HG02852 (cell line): ENCODE results near the gene DOK7.

ENCODE experiments used
- ATAC-seq: cut with Tn5 transposase; IDR thresholded peaks from one replicate; pipeline ENCODE4 v1.9.1; 2021; ENCODE audit warnings: mild to moderate bottlenecking, moderate library complexity; ENCODE audit not compliant: unreplicated experiment

DOK7 gene

DNA sequence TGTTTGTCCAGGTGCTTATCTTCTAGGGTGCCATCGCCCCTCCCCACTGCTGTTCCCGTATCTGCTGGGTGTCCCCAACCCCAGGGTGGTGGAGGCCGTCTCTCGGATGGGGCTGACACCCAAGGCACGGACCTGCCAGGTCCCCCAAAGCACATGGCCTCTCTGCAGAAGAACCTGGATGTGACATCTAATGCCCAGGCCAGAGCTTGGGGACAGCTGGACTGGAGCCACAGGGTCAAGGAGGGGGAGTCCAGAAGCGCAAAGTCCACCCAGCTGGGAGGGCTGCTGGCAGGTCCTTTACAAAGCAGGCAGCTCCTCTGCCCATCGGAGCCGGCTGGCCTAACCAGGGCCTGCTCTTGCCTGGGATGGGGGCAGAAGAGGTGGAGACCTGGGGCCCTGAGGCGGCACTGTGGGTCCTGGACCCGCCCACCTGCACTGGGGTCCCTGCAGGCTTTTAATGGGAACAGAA lies 751 bp upstream of the DOK7 start:
- no peak for ATAC-seq

DNA sequence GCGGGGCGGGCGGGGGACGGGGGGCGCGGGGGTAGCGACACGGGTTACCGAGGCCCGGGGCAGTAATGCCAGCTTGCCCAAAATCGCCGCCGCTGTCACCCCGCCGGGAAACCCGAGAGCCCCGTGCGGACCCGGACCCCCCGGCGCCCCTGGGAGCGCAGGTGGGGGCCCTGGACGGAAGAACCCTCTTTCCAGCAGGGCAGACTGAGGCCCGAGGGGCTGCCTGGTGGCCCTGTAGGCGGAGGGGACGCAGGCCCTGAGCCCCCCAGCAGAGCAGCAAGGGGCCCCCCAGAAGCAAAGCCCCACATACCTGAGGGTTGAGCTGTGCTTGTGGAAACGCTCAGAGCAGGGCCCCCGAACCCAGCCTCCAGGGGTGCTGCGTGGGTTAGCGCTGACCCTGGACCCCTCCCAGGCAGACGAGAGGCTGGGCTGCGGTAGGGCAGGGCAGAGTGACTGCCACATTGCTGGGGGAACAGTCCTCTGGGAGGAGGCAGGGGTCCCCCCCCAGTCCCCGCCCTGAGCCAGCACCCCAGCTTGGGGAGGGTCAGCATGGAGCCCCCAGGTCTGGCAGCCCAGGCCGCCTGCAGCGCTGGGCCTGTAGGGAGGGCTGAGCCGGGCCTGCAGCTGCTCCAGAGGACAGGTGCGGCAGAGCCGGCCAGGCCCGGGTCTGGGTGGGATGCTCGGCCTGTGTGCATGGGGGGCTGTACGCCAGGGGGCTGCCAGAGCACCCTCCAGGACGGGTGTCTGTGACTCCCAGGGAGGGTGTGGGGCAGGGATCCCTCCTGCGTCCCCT lies 646 bp downstream of the DOK7 start:
- ATAC-seq = no peak

DNA sequence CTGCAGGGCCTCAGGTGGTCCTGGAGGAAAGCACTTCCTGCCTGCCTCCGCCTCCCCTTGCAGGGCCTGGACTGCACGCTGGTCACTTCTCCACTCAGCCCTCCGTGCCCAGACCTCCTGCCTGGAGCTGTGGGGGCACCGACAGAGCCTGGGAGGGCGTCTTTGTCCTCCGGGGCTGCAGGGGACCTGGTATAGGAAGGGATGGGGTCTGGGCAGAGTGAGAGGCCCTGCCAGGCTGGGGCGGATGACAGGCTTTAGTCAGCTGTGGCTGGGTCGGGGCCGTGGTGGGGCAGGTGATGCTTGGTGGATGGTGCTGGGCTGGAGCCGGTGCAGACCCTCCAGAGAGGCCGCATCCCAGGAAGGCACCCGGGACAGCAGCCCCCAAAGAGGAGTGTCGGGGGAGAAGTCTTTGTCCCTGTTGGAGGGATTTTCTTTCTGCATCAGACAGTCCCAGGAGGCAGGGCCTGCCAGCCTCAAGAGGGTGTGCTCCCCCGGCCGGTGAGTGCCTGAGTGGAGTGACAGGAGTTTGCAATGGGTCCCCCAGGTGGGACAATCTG lies 1.3 kb downstream of the DOK7 start:
- ATAC-seq = no peak

DNA sequence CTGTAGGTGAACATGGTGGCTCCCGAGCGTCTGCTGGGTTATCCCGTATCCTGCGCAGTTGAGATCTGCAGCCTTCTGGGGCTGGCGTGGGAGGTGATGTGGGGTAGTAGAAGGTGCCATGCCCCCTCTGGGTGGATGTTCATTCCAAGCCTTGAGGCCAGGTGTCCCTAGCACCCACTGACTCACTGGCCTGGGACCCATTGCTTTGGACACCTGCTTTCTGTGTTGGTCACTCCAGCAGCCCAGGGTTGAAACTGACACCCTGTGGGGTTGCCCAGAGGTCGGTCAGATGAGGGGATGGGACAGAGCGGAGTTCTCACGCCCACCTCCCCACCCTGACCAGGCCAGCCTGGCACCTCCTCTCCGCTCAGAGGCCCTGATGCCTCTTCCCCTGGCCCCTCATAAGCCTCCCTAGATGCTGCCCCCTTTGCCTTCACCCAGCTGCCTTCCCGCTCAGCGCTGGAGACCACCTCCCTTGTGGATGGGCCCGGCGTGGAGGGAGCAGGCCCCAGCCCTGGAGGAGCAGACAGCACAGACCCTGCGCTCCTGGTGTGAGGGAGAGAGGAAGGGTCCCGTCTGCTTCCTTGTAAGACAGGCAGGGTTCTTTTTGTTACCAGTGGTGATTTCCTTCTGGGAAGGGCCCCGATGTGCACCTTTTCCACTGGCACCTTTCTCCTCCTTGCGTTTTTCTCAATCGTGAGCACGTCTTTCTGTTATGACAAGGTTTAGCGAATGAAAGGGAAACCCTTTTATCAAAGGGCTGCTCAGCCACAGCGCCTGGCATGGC lies 2.0 kb downstream of the DOK7 start:
- no peak for ATAC-seq

DNA sequence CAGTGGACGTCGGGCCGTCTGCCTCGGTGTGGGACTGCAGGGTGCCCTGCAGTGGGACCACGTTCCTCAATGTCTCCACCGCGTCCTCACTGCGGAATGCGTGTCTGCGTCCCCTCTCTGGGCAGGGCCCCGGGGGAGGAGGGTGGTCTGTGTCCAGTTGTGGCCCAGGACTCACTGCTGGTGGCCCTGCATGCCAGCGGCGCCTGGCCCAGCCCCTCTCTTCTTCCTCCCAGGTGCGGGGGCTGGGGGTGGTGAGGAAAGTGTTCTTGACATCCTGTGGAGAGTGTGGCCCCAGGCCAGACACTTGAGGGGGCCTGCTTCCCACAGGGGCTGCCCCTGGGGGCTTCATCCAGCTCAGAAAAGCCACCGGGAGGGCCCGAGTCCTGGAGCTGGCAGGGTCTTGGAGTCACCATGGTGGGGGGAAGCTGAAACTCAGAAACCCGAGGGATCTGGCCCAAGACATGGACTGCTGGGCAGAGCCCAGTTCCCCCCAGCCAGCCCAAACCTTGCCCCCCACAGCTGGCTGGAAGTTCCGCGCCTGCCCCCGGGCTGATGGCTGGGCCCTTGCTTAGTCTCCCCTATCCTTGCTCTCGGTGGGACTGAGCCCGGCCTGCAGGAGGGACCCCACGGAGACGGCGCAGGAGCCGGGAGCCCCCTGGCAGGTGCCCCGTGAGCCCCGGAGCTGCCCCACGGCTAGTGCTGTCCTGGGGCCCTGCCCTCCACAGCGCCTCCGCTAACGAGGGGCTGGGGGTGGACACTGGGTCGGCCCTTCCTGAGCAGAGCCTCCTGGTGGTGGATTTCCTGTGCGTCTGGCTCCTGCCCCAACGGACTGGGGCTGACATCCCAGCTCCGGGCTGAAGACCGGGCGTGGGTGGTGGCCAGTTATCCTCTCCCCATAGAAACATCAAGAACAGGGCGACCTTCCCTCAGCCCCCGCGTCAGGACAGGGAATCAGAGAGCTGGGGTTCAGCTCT lies 2.9 kb downstream of the DOK7 start:
- no peak for ATAC-seq

DNA sequence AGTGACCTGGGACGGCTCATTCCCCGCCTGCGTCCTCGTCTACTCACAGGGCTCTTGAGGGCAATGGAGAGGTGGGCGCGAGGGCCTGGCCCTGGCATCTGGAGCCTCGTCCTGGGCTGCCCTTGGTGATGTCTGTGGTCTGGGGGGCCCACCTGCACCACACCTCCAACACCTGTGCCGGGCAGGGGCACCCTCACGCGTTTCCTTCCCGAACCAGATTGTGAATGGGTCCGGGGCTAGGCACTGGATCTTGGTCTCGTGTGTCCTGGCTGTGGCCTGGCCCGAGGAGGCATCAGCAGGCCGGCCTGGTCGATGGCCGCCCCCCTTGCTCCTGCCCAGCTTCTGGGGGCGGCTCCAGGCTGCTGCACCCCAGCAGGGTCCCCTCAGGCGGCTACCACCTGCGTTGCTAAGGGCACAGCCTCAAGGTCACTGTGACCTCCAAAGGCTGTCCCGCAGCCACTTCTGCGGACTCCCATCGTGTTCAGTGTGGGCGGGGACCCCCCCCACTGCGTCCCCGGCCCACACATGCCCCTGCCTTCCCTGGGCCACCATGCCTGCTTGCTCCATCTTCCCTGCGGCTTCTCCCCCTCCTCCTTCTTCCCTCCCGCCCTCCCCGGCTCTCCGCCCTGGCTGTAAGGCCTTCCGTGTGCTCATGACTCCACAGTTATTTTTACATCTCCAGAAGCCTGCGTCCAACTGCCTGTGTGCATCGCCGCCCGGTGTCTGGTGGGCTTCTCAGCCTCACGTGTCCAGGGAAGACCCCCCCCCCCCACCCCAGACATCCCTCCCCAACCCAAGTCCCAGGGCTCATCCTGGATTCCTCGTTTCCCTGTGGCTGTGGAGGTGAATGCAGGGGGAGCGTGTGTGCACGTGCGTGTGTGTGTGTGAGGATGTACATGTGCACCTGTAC lies 3.8 kb downstream of the DOK7 start:
- ATAC-seq = no peak

DNA sequence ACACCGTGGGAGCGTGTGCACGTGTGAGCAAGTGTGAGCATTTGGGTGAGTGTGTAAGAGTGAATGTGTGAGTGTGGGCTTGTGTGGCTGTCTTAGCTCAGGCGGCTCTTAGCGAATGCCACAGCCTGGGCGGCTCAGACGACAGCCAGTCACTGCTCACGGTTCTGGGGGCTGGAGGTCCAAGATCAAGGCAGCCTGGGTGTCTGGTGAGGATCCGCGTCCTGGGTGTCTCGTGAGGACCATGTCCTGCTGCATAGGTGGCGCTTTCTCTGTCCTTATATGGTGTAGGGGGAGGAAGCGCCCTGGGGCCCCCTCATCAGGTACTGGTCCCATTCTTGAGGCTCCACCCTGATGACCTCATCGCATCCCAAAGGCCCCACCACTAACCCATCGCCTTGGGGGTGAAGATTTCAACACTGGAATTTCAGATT lies 4.5 kb downstream of the DOK7 start:
- no peak for ATAC-seq

DNA sequence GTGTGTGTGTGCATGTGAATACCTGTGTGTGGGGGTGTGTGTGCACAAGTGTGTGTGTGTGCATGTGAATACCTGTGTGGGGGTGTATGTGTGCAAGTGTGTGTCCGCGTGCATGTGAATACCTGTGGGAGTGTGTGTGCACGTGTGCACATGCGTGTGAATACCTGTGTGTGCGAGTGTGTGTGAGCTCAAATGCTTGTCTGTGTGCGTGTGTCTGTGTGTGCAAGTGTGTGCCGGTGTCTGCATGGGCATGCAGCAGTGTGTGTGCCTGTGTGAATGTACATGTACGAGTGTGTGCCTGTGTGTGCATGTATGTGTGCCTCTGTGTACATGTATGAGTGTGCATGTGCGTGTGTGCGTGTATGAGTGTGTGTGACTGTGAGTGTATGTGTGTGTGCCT lies 5.0 kb downstream of the DOK7 start:
- ATAC-seq = no peak

DNA sequence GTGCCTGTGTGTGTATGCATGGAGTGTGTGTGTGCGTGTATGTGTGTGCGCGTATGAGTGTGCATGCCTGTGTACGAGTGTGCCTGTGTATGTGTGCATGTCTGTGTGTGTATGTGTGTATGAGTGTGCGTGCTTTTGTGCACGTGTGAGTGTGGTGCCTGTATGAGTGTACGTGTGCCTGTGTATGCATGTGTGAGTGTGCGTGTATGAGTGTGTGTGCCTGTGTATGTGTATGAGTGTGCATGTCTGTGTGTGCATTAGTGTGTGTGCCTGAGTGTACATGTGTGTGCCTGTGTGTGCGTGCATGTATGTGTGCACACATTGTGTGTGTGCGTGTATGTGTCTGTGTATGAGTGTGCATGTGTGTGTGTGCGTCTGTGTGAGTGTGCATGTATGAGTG lies 5.7 kb downstream of the DOK7 start:
- no peak for ATAC-seq

DNA sequence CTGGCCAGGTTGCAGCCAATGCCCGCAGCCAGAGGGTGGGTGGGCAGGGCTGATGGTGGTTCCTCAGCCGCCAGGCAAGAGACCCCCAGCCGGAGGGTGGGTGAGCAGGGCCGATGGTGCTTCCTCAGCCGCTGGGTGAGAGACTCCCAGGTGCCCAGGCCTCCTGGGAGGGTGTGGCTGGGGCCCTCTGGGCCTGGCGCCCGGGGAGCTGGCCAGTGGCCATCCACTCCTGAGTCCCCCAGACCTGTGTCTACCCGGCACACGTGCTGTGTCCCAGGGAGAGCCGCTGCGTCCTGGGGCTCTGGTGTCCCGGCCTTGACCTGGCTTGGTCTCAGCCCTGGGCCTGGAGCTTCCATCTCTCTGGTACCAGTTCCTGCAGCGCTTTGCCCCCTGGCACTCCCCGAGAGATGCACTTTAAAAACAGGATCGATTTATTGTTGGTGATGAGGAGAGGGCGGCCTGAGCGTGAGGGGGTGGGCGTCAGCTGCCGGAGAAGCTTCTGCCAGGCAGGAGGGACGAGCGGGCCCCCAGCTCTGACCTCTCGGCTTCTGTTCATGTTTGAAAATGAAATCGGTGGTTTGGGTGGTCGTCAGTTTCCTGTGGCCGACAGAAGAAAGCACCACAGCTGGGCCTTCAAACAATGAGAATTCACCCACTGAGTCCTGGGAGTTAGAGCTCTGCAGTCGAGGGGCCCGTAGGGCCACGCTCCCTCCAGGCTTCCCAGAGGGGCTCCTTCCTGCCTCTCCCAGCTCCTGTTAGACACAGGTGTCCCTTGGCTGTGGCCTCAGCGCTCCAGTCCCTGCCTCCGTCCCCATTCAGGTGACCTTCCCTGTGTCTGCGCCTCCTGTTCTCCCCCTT lies 6.5 kb downstream of the DOK7 start:
- no peak for ATAC-seq

DNA sequence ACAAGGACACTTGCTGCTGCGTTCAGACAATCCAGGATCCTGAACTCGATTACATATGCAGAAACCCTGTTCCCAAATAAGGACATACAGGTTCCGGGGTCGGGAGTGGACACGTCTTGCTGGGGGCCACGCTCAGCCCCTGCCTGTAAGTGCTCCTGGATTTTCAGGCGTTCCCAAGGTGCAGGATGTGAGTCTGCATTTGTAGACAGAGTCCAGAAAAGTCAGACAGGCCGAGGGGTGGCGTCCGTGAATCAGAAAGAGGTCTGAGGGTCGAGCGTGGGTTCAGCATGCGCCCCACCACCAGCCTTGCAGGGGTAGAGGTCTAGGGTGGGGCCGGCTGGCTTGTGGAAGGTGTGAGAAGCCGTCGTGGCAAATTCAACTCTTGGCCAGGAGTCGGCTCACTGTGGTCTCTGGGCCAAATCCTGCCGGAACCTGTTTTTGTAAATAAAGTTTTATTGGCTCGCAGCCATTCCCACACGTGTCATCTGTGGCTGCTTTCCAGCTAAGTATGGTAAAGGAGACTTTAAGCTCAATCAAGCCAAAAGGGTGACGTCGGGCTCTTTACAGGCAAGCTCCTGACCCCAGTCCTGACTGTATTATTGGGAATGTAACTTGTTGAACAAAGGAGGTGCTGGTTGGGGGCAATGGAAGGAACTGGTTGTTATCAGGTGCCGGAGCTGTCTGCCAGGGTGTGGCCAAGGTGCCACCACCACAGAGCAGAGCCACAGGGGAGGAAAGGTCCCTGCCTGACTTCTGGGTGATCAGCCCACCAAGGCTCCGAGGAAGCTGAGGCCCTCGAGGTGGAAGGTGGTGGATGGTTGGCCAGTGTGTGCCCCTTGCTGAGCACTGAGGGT lies 7.4 kb downstream of the DOK7 start:
- no peak for ATAC-seq

DNA sequence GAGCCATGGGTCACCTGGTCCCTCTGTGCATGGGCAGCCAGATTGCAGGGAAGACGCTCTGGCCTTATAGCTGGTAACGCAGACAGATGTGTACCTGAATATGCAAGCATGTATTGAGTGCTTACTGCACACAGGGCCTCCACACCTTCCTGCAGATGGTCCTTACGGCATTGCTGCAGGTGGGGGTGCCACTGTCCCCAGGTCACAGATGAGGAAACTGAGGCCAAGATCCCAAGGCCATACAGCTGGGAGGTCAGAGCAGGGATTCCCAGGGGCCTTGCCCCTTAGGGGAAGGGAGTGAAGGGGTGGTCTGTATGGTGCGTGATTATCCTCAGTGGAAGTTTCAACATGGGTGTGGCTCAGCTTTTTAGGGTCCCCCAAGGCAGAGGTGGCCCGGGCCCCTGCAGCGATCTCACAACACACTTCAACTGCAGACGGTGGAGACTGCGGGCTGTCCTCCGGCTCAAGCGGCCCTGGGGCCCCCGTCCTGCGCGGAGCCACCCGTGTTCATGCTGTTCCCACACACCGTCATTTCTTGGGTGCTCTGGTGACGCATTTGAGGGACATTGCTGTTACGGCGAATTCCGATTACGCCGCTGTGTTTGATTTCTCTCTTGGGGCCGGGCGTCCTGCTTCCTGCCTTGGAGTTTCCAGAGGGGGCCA lies 8.1 kb downstream of the DOK7 start:
- no peak for ATAC-seq

DNA sequence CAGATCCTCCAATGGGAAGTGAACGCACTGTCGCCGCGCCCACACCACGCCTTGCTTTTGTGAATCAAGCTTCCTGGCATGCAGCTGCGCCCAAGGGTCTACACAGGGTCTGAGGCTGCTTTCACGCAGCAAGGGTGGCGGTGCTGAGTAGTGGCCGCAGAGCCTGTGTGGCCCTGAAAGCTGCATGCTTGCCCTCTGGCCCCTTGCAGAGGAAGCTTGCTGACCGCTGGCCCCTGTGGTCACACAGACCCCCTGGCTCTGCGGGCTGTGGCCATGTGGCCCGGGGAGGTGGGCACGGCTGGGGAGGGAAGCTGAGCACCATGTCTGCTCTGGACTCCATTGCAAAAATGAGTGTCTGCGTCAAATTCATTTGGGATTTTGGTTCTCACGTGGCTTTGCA lies 8.8 kb downstream of the DOK7 start:
- ATAC-seq = no peak

DNA sequence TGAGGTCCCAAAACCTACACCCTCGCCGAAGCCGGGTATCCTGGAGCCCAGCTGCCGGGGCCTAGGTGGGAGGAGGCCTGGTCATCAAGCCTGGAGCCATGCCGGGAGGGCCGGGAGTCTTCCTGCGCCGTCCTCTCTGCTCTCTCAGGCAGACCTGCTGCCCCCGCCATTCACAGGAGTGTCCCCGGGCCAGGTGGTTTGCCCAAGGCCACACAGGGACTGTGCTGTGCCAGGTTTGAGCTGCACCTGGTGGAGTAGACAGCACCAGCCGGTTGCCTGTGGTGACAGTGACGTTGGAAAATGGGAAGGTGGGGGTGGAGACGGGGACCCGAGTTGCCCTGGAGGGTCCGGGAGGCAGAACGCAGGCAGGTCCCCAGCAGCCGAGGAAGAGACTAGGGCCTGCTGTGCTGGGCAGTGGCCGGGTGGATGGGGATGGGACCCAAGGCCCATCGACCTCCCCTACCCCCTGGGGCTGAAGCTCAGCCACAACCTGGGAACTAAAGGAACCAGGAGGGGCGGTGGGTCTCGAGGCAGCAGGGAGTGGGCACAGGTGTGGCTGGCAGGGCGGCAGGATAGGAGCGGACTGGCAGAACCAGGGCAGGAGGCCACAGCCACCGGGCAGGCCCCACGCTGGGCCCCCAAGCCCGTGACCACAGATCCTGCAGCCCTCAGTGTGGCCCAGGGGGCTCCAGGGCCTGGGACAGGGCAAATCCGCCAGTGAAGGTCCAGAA lies 9.5 kb downstream of the DOK7 start:
- ATAC-seq = no peak

DNA sequence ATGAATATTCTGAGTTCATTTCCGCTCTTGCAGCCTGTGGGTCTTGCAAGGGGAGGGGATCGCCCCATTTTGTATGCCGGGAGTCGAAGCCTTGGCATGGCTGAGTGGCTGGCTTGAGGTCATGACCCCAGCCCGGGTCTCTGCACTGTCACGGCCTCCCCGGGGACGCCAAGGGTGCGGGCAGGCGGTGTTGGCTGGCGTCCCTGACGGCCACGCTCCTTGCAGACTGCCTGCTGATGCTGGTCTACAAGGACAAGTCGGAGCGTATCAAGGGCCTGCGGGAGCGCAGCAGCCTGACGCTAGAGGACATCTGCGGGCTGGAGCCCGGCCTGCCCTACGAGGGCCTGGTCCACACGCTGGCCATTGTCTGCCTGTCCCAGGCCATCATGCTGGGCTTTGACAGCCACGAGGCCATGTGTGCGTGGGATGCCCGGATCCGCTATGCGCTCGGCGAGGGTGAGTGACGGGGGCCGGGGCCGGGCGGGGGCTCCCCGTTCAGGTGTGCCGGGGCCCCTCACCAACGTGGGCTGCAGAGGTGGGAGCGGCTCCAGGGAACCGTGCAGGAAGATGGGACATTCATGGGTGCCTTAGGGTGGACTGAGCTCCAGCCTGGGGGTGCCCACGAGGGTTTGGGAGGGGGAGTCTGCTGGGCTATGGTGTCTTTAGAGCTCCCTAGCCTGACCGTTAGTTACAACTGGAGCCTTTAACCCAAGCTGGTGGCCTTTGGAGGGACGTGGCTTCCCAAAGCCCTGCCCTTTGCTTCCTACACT lies 10.3 kb downstream of the DOK7 start:
- ATAC-seq = no peak
